Esophagus mucosa (tissue), 1 donor: ENCODE results near the gene NOP58. TPM values are rescaled to one million over a fixed set of nuclear protein-coding genes. Genes with fewer than 3 reads are reported as not detected.
"Not testable (repeated sequence)": the region's sequence is repeated elsewhere in the genome, so short reads cannot be mapped to it uniquely, and the experiment has no call there.

Source experiments
- ATAC-seq: fragments of 200-7000 bp; cut with Tn5 transposase; one replicate; pipeline ENCODE4 v1.9.1; 2020
- total RNA-seq: library from RNA; stranded (reverse); gene quantifications from one replicate; pipeline ENCODE4 v1.2.4, GENCODE V29; 2023
- donor health status: DM: yes; HTN: yes; CAD: no.

The NOP58 gene, protein sequence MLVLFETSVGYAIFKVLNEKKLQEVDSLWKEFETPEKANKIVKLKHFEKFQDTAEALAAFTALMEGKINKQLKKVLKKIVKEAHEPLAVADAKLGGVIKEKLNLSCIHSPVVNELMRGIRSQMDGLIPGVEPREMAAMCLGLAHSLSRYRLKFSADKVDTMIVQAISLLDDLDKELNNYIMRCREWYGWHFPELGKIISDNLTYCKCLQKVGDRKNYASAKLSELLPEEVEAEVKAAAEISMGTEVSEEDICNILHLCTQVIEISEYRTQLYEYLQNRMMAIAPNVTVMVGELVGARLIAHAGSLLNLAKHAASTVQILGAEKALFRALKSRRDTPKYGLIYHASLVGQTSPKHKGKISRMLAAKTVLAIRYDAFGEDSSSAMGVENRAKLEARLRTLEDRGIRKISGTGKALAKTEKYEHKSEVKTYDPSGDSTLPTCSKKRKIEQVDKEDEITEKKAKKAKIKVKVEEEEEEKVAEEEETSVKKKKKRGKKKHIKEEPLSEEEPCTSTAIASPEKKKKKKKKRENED
- total RNA-seq = 48.4 TPM

DNA sequence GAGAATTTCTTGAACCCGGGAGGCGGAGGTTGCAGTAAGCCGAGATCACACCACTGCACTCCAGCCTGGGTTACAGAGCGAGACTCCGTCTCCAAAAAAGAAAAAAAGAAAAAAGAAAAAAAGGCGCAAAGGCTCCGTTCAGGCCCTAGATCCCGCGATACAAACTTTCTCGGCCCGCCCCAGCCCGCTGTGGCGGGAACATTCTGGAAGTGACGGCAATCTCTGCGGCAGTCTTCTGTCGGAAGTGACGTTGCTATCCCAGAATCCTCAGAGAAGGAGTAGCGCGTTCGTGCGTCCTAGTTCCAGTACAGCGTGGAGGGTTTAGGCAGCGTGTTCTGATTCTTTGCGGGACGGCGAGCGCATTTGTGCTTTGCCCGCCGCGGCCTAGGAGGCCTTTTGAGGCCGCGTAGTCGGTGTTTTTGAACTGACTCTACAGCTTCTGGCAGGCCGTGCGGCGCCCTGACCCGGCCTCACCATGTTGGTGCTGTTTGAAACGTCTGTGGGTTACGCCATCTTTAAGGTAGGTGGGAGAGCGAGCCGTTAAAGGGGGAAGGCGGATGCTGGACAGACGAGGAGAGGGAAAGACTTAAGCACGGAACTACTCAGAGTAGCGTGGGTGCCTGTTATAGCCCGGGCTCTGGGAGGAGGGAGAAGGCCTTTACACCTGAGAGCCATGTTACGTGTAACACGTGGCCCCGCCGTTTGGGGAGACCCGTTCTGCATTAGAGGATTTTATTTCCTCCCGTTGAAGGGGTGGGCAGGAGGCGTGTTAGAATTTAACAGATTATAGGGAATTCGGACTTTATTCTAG is at the start of gene NOP58:
TSS of gene NOP58 (plus strand) at position 297 of the 811 bp plus-strand sequence. CDS start at position 476, 179 bp downstream.
- peak; percentile 98 for ATAC-seq

DNA sequence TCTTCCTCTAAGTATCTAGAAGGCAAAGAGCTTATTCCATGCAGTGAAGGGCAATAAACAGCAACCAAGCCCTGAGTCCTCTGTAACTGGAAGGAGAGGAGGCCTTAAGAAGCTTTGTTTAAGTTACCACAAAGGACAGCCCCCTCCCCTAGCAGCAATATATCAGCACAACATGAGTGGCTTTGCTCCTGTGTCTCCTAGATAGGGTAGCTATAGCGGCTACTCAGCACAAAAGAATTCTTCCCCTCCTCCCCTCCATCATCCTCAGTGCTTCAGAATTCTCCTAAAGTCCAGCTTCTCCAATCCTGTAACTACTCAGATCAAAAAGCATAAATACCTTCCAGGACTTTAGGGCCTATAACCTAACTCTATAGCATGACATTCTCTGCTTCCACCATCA is 43.7 kb upstream of the NOP58 start:
- no peak for ATAC-seq

DNA sequence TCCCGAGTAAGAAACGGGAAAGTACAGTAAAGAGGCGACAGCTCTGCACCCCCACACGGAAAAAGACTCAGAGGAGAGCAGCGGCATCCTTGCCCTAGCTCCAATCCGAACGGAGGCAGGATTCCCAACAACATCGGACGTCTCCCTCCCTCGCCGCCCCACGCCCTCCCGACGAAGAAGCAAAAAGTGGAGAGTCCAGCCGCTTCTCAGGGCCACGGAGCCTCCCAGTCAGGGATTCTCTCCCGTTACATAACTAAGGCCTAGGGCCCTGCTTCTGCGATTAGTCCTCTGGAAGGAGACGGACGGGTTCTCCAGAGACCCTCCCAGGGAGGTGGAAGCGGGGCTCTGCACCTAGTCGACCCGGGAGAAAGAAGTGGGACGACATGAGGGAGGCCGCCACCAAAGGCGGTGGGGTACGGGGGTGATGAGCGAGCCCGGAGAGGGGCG is 27.8 kb upstream of the NOP58 start:
- peak; percentile 57 for ATAC-seq

DNA sequence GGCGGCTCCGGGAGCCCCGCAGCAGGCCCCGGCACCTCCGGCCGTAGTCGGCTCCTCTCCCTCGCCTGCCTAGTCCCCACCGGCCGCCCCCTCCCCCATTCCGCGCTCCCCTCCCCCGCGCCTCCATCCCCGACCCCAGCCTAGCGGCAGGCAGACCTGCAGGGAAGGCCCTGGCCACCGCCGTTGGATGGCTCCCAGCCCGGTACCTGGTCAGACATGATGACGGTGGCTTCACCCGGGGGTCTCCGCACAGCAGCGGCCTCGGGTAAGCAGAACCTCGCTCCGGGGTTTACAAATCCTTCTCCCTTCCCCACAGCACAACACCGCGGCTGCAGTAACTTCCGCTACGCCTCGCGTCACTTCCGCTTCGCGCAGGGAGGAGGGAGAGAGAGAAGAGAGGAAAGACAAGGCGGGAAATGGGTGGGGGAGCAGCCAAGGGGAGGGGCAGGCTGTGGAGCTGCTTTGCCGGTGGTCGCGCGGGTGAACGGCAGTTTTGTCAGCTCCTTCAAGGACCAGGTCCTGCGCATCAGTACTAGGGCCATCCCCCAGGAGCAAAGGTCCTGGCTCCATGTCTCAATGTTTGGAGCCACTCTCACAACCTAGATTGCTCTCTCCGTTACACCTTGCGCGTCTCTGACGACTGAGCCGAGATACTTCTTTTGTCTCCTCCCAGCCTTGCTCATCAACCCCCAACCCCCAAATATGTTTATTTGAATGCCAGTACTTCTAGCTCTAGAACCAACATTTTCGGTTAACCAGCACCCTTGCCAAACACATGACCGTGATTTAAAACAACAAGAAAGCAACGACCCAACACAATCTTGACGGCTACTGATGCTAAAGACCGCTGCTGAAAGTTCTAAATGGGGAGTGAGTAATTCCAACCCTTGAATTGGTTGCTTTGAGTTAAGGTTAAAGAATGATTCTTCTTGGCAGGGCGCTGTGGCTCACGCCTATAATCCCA is 27.0 kb upstream of the NOP58 start, which contains the start of gene SUMO1:
TSS of gene SUMO1 (minus strand) at position 364 of the 964 bp plus-strand sequence. CDS start at position 218, 146 bp downstream.
- peak; percentile 93 for ATAC-seq

DNA sequence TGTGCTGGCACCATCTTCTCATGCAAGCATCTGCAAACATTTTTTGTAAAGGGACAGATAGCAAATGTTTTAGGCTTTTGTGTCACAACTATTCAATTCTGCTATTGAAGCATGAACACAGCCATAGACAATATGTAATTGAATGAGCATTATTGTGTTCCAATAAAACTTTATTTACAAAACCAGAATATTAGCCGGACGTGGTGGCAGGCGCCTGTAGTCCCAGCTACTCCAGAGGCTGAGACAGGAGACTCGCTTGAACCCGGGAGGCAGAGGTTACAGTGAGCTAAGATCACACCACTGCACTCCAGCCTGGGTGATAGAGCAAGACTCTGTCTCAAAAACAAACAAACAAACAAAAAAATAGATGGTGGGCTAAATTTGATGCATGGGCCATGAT is 17.9 kb upstream of the NOP58 start:
- not testable (repeated sequence) for ATAC-seq

DNA sequence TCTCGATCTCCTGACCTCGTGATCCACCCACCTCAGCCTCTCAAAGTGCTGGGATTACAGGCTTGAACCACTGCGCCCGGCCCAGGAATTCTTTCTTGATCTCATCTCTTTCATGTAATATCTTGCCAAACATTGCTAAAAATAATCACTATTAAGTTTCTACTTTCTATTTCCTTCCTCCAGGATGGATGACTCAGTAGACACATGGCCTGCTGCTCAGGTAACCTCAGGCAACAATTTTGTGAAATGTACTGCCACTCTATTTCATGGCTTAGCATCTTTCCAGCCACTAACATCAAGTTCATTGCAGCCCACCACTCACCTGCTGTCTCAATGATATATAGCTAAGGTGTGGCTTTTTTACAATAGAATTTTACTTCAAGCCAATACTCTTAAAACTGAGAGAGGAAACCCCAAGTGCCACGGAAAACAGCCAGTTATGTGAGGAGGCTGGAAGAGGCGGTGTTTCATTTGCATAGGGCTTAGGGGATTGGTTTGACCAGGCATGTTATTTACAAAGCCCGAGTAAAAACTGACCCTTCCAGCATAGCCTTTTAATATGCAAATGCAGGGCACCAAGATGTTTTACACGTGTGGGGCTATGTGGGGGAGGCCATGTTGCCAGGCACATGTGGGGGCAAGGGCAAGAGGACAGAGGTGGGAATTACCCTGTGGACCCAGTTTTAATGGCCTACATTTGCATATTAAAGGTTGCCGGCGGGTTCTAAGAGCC is 15.9 kb upstream of the NOP58 start:
- ATAC-seq = peak; percentile 83

DNA sequence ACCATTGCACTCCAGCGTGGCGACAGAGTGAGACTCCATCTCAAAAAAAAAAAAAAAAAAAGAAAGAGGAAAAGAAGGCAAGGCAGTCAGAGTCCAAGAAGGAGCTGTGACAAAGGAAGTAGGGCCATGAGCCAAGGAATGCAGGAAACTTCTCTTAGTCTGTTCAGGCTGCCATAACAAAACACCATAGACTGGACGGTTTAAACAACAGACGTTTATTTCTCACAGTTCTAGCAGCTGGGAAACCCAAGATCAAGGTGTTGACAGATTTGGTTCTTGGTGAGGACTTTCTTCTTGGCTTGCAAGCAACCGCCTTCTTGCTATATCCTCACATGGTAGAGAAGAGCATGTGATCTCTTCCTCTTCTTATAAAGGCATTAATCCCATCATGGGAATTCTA is 14.1 kb upstream of the NOP58 start:
- ATAC-seq = no peak

DNA sequence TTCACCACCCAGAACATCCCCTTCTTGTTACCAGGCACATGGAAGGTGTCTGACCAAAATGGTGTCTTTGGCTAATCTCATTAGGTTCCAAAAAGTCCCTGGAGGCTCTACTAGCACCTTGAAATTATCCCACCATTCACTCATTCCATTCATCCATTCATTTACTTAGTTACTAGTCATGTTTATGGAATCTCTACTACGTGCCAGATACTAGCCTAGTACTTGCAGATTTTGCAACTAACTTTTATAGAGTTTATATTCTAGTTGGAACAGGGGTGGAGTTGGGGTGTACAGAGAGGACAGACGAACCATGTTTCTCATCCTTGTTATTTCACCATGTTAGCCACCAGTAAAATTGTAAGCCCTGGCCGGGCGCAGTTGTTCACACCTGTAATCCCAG is 4.0 kb upstream of the NOP58 start:
- ATAC-seq = no peak

DNA sequence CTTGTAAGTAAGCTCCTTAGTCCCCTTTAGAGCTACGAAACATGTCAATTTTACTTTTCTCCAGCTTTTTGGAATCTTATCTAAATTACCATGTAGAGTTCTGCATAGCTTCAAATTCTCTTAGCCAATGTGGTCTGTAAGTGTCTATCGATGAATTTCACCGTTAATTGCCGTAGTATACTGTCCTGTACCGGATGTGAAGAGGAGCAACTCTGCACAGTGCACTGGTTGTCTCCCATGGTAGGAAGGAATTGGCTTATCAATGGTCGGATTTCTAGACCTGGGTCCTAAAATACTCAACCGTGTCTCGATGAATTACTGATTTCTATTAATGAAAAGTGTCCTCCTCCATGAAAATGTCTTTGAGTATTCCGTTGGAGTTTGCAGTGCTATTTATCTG is 1.9 kb downstream of the NOP58 start:
- ATAC-seq = no peak

DNA sequence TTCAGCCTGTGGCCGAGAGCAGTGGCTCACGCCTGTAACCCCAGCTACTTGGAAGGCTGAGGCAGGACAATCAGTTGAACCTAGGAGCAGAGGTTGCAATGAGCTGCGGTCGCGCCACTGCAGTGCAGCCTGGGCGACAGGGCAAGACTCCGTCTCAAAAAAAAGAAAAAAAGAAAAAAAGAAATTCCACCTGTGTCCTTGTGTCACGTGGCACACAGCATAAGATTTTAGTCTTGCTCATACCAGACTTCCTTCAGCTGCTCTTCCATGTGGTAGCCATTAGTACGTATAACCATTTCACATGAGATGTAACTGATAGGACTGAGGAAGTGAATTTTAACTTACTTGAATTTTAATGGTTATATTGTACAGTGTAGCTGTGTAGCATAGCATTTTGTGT is 4.0 kb downstream of the NOP58 start:
- no peak for ATAC-seq

DNA sequence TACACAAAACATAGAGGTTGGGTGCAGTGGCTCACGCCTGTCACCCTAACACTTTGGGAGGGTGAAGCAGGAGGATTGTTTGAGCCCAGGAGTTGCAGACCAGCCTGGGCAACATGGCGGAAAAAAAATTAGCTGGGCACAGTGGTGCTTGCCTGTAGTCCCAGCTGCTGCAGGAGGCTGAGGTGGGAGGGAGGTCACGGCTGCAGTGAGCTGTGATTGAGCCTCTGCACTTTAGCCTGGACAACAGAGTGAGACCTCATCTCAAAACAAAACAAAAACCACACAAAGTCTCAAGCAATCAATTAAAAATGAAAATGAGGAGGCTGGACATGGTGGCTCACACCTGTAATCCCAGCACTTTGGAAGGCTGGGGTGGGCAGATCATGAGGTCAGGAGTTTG is 4.9 kb downstream of the NOP58 start:
- ATAC-seq = no peak

DNA sequence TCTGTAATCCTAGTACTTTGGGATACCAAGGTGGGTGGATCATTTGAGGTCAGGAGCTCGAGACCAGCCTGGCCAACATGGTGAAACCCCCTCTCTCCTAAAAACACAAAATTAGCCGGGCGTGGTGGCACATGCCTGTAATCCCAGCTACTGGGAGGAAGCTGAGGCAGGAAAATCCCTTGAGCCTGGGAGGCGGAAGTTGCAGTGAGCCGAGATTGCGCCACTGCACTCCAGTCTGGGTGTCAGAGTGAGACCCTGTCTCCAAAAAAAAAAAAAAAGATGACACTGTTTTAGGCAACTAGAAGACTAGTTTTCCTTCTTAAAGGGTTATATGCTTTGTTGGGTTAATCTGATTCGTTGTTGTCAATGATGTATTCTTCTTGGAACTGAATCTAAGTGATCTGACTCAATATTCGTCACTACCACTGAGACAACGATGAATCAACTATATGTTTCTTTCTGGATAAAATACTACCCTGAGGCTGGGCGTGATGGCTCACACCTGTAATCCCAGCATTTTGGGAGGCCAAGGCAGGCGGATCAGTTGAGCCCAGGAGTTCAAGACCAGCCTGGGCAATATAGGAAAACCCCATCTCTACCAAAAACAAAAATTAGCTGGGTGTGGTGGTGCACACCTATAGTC is 10.6 kb downstream of the NOP58 start:
- peak; percentile 95 for ATAC-seq

DNA sequence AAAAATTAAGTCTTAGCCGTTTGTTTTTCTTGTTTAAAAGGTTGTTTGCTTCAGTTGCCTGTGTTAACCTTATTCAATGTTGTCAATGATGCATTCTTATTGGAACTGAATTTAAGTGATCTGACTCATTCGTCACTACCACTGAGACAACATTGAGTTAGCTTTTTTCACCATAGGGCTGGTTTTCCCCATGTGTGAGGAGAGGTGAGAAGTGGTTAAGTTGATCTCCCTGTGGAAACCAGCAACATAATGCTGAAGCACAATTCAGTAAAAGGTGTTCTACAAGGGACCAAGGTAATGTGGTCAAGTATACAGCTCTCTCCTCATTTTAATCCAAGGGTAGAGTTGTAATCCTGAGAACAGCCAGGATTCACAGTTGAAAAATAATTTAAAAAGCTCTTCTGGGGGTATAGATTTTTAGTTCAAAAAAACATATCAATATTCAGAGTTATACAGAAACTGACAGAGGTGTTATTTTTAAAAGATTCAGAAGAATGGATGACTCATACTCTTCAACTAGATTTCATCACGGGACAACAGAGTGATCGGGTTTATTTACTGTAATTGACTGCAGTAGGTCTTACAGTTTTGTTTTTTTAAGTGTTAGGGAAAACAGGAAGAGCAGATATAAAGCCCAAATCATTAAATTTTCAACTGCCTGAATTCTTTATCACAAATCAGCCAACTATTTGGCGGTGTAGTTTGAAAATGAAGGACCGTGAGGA is 12.6 kb downstream of the NOP58 start:
- ATAC-seq = peak; percentile 35

DNA sequence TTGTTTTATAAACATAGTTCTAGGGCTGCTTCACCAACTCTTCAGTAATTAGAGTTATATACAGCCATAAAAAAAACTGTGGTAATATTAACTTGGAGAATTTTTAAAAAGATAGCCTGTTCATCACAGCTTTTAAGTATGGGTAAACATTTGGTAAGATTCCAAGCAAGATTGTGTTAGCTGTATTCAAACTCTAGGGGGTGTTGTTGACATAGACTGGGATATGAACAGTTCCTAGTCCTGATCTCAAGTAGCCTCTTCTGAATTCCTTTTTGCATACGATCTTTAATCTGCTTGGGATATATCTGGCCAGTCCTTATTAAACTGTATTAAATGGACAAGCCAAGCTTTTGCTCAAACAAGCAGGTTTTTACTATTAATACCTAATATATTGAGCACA is 13.4 kb downstream of the NOP58 start:
- ATAC-seq = no peak

DNA sequence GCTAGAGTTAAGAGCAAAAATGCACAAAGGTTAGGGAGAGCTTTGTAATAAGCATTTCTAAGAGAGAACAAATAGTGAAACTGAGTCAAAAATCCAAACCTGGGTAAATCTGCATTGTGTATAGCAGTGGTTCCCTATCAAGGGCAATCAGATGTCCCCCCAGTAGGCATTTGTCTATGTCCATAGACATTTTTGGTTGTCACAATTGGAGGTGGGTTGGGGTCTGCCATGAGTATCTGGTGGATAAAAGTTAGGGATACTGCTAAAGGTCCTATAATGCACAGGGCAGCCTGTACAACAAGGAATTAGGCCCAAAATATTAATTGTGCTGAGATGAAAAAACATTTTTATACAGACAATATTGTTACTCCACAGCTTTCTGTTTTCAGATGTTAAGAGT is 21.0 kb downstream of the NOP58 start:
- no peak for ATAC-seq

DNA sequence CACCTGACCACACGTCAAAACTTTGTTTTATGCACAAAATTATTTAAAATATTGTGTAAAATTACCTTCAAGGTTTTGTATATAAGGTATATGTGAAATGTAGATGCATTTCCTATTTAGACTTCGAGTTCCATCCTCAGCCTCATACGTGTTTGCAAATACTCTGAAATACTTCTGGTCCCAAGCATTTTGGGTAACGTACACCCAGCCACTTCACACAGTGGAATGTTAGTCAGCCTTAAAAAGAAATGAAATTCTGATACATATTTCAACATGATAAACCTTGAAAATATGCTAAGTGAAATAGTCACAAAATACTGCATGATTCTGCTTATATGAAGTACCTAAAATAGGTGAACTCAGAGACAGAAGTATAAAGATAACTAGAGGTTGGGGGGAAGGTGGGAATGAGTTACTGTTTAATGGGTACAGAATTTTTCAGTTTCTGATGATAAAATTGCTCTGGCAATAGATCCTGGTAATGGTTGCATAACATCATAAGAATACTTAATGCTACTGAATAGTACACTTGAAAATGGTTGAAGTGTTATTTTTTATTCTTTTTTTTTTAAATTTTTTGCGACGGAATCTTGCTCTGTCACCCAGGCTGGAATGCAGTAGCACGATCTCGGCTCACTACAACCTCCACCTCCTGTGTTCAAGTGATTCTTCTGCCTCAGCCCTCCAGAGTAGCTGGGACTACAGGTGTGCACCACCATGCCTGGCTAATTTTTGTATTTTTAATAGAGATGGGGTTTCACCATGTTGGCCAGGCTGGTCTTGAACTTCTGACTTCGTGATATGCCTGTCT is 24.0 kb downstream of the NOP58 start:
- no peak for ATAC-seq

DNA sequence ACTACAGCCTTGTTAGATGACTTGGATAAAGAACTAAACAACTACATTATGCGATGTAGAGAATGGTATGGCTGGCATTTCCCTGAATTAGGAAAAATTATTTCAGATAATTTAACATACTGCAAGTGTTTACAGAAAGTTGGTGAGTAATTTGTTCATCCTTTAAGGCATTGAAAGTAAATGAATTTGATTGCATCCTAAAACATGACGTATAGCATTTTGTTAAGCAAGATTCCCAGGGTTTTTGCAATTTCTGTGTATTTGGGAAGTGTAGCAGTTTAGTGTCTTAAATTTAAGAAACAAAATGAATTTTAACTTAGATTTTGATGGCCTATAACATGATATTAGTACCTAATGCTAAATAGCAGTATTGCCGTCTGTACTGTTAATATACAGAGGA is 24.8 kb downstream of the NOP58 start:
- ATAC-seq = no peak

DNA sequence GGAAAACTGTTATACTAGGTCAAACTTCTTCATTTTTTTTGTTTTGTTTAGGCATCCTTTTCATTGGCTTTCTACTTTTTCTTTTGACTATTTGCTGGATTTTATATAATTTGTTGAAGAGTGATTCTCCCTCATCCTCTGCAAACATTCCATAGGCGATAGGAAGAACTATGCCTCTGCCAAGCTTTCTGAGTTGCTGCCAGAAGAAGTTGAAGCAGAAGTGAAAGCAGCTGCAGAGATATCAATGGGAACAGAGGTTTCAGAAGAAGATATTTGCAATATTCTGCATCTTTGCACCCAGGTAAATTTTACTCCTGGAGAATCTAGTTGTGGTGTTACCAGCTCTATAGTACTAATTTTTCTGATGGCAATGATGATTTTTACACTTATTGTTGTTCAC is 25.4 kb downstream of the NOP58 start:
- ATAC-seq = no peak

DNA sequence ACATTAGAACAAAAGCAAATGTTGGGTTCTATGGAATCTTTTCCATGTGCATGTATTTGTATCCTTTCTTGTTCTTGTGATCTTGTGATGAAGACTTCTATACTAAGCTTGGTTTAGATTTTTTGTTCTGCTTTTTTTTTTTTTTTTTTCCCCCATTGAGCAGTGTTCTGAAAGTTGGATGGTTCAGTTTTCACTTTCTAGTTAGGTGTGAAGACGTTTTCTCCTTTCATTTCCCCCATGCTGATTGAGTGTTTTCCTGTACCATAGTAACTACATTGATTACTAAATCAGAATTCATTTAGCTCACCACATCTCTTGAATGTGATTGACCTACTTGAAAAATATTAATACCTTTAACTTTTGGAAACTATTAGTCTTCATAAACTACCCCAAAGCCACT is 34.1 kb downstream of the NOP58 start:
- no peak for ATAC-seq
